Measurements from ENCODE around the gene IBA57.

IBA57 gene

GRCh38 chr1:228207851-228208821, 42.5 kb downstream of the IBA57 start, which contains the start of gene OBSCN:
TSS of gene OBSCN (plus strand) at chr1:228208044. CDS start at chr1:228211784, 3,740 bp downstream.
- no peak within 1 kb of the TSS for H3K27ac ChIP-seq (ENCODE audit: low read length, poor library complexity, severe bottlenecking)
- H3K27me3 ChIP-seq (ENCODE audit: control insufficient read depth in 1 of 2, insufficient read depth in 1 of 2, low read length in 2 of 2) = peaks cover 20 to 47% of the 10 kb centered on the region in 2 experiments

GRCh38 chr1:228208831-228209551, 43.4 kb downstream of the IBA57 start:
- H2AK5ac ChIP-seq (ENCODE audit: low read length, severe bottlenecking) = no peak overlapping the region
- peak overlapping the region; percentile 32 for H4K8ac ChIP-seq (ENCODE audit: low read length)
- no peak overlapping the region for H2BK15ac ChIP-seq (ENCODE audit: low read depth, poor library complexity, severe bottlenecking)
- peaks cover 22% of the 10 kb centered on the region for H3K4me1 ChIP-seq (ENCODE audit: control insufficient read depth, insufficient read depth, low read depth, low read length)
- H3K9ac ChIP-seq (ENCODE audit: low read length) = no peak overlapping the region
- H3K4me3 ChIP-seq (ENCODE audit: insufficient read depth in 1 of 2, low read depth in 1 of 2, low read length in 2 of 2) = no peak overlapping the region
- no peaks in the 10 kb centered on the region for H3K79me1 ChIP-seq (replicated peaks; ENCODE audit: low read length, poor library complexity, severe bottlenecking)
- H3K9me3 ChIP-seq (ENCODE audit: control insufficient read depth, low read length) = no peaks in the 10 kb centered on the region
- no peak overlapping the region for H3K4ac ChIP-seq (ENCODE audit: low read depth in 1 of 2, low read length in 2 of 2)
- H2AFZ ChIP-seq (ENCODE audit: low read depth, low read length) = no peak overlapping the region
- no peak overlapping the region for H3K18ac ChIP-seq (ENCODE audit: low read depth in 1 of 2, low read length in 2 of 2)
- H4K91ac ChIP-seq (ENCODE audit: low read length) = no peak overlapping the region
- no peak for DNase-seq
- WGBS = 83% methylated on average over 17 of the region's 19 CpGs
- no peak overlapping the region for H2BK12ac ChIP-seq (ENCODE audit: low read length in 2 of 2)
- H3K14ac ChIP-seq (ENCODE audit: low read length in 2 of 2) = no peak overlapping the region
- H2BK5ac ChIP-seq (ENCODE audit: low read depth, low read length, poor library complexity, severe bottlenecking) = no peak overlapping the region
- H3K23ac ChIP-seq (ENCODE audit: low read length in 2 of 2) = no peak overlapping the region
- peaks cover 20 to 49% of the 10 kb centered on the region in 2 experiments for H3K27me3 ChIP-seq (ENCODE audit: control insufficient read depth in 1 of 2, insufficient read depth in 1 of 2, low read length in 2 of 2)
- H3K4me2 ChIP-seq (ENCODE audit: low read length, poor library complexity, severe bottlenecking) = no peak overlapping the region
- H2BK120ac ChIP-seq (ENCODE audit: low read depth, low read length) = no peak overlapping the region
- peaks cover 0 to 12% of the 10 kb centered on the region in 2 experiments for H3K36me3 ChIP-seq (ENCODE audit: control insufficient read depth in 1 of 2, insufficient read depth in 2 of 2, low read depth in 1 of 2, low read length in 2 of 2)
- H3K27ac ChIP-seq (ENCODE audit: low read length, poor library complexity, severe bottlenecking) = no peak overlapping the region

More at GRCh38 chr1:228207851-228208821, 42.5 kb downstream of the IBA57 start, which contains the start of gene OBSCN:
- Histone ChIP-seq H3K14ac (ENCODE audit: low read length in 2 of 2) (no peak within 1 kb of the TSS), H2BK5ac (ENCODE audit: low read depth, low read length, poor library complexity, severe bottlenecking) (no peak within 1 kb of the TSS), H3K4me2 (ENCODE audit: low read length, poor library complexity, severe bottlenecking) (no peak within 1 kb of the TSS), H2AFZ (ENCODE audit: low read depth, low read length) (no peak within 1 kb of the TSS), H3K9me3 (ENCODE audit: control insufficient read depth, low read length) (no peaks in the 10 kb centered on the region), H3K79me1 (replicated peaks; ENCODE audit: low read length, poor library complexity, severe bottlenecking) (no peaks in the 10 kb centered on the region), H3K4me3 (ENCODE audit: insufficient read depth in 1 of 2, low read depth in 1 of 2, low read length in 2 of 2) (no peak within 1 kb of the TSS), H3K4me1 (ENCODE audit: control insufficient read depth, insufficient read depth, low read depth, low read length) (peaks cover 19% of the 10 kb centered on the region), H3K23ac (ENCODE audit: low read length in 2 of 2) (no peak within 1 kb of the TSS), H3K4ac (ENCODE audit: low read depth in 1 of 2, low read length in 2 of 2) (no peak within 1 kb of the TSS), H2BK12ac (ENCODE audit: low read length in 2 of 2) (peak within 1 kb of the TSS in 1 of 2 experiments; percentile 16), H4K91ac (ENCODE audit: low read length) (no peak within 1 kb of the TSS), H3K18ac (ENCODE audit: low read depth in 1 of 2, low read length in 2 of 2) (no peak within 1 kb of the TSS), H4K8ac (ENCODE audit: low read length) (peak within 1 kb of the TSS; percentile 51), H2BK120ac (ENCODE audit: low read depth, low read length) (no peak within 1 kb of the TSS), H2AK5ac (ENCODE audit: low read length, severe bottlenecking) (no peak within 1 kb of the TSS), H3K9ac (ENCODE audit: low read length) (no peak within 1 kb of the TSS), H3K36me3 (ENCODE audit: control insufficient read depth in 1 of 2, insufficient read depth in 2 of 2, low read depth in 1 of 2, low read length in 2 of 2) (peaks cover 0 to 12% of the 10 kb centered on the region in 2 experiments), H2BK15ac (ENCODE audit: low read depth, poor library complexity, severe bottlenecking) (no peak within 1 kb of the TSS)
- 77% methylated on average over 30 of the region's 30 CpGs for WGBS
- DNase-seq = no peak

DNA sequence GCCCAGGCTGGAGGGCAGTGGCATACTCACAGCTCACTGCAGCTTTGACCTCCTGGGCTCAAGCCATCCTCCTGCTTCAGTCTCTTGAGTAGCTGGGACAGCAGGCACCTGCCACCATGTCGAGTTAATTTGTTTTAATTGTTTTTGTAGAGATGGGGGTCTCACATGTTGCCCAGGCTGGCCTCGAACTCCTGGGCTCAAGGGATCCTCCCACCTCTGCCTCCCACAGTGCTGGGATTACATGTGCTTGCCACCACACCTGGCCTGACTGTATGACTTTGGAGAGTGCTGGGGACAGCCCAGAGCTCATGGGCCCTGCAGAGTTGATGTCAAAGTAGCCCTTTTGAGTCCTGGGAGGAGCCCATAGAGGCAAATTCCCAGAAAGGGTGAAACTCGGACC, 44.1 kb downstream of the IBA57 start:
- H3K4me2 ChIP-seq (ENCODE audit: low read length, poor library complexity, severe bottlenecking) = no peak overlapping the region
- H3K14ac ChIP-seq (ENCODE audit: low read length in 2 of 2) = no peak overlapping the region
- H3K23ac ChIP-seq (ENCODE audit: low read length in 2 of 2) = no peak overlapping the region
- H3K27ac ChIP-seq (ENCODE audit: low read length, poor library complexity, severe bottlenecking) = no peak overlapping the region
- H2BK120ac ChIP-seq (ENCODE audit: low read depth, low read length) = no peak overlapping the region
- H3K18ac ChIP-seq (ENCODE audit: low read depth in 1 of 2, low read length in 2 of 2) = no peak overlapping the region
- no peak overlapping the region for H2AK5ac ChIP-seq (ENCODE audit: low read length, severe bottlenecking)
- H3K4me3 ChIP-seq (ENCODE audit: insufficient read depth in 1 of 2, low read depth in 1 of 2, low read length in 2 of 2) = no peak overlapping the region
- peaks cover 28% of the 10 kb centered on the region for H3K4me1 ChIP-seq (ENCODE audit: control insufficient read depth, insufficient read depth, low read depth, low read length)
- H3K27me3 ChIP-seq (ENCODE audit: control insufficient read depth in 1 of 2, insufficient read depth in 1 of 2, low read length in 2 of 2) = peaks cover 20 to 56% of the 10 kb centered on the region in 2 experiments
- H3K79me1 ChIP-seq (replicated peaks; ENCODE audit: low read length, poor library complexity, severe bottlenecking) = no peaks in the 10 kb centered on the region
- peaks cover 0 to 12% of the 10 kb centered on the region in 2 experiments for H3K36me3 ChIP-seq (ENCODE audit: control insufficient read depth in 1 of 2, insufficient read depth in 2 of 2, low read depth in 1 of 2, low read length in 2 of 2)
- no peak overlapping the region for H3K9ac ChIP-seq (ENCODE audit: low read length)
- no peak overlapping the region for H2AFZ ChIP-seq (ENCODE audit: low read depth, low read length)
- 89% methylated on average over 1 of the region's 3 CpGs for WGBS
- no peak overlapping the region for H4K91ac ChIP-seq (ENCODE audit: low read length)
- H2BK12ac ChIP-seq (ENCODE audit: low read length in 2 of 2) = no peak overlapping the region
- no peak overlapping the region for H2BK5ac ChIP-seq (ENCODE audit: low read depth, low read length, poor library complexity, severe bottlenecking)
- no peak overlapping the region for H4K8ac ChIP-seq (ENCODE audit: low read length)
- H3K4ac ChIP-seq (ENCODE audit: low read depth in 1 of 2, low read length in 2 of 2) = no peak overlapping the region
- no peaks in the 10 kb centered on the region for H3K9me3 ChIP-seq (ENCODE audit: control insufficient read depth, low read length)
- H2BK15ac ChIP-seq (ENCODE audit: low read depth, poor library complexity, severe bottlenecking) = no peak overlapping the region
- DNase-seq = no peak

Data from mesenchymal stem cell (in vitro differentiated cells and primary cell).